Embryonic facial prominence (tissue), 1 donor: ENCODE results near the gene AFAP1L1.
"Not testable (repeated sequence)": the region's sequence is repeated elsewhere in the genome, so short reads cannot be mapped to it uniquely, and the experiment has no call there.

Source experiments
- DNase-seq: peaks from one replicate; pipeline ENCODE4 v3.0.0-alpha.2; 2016; ENCODE audit errors: extremely low spot score

Gene AFAP1L1

GRCh38 chr5:149391076-149391475 lies 119.4 kb downstream of the AFAP1L1 start:
- DNase-seq, result not testable (repeated sequence)
